ENCODE measurements around the gene TNFRSF1B. TPM values are rescaled to one million over a fixed set of nuclear protein-coding genes. Genes with fewer than 3 reads are reported as not detected.

The TNFRSF1B gene
- total RNA-seq, 4 donors from 2014 or later = 8.8 to 53.4 (median 24.2) TPM

GRCh38 chr1:12232221-12232620 is 65.4 kb downstream of the TNFRSF1B start:
- Histone ChIP-seq H3K27ac (no peak overlapping the region), H3K9me3 (no peaks in the 10 kb centered on the region), H3K4me3 (no peak overlapping the region), H3K36me3 (no peaks in the 10 kb centered on the region), H3K4me1 (no peaks in the 10 kb centered on the region), H3K27me3 (no peaks in the 10 kb centered on the region)
- TF ChIP-seq POLR2A (IDR thresholded peaks at IDR 0.05) (no peak), CTCF (IDR thresholded peaks at IDR 0.05) (no peak)
- DNase-seq = no peak
- intact Hi-C loops (cut with DNase I; ENCODE audit: low total_unique reads) = no loop called here

DNA sequence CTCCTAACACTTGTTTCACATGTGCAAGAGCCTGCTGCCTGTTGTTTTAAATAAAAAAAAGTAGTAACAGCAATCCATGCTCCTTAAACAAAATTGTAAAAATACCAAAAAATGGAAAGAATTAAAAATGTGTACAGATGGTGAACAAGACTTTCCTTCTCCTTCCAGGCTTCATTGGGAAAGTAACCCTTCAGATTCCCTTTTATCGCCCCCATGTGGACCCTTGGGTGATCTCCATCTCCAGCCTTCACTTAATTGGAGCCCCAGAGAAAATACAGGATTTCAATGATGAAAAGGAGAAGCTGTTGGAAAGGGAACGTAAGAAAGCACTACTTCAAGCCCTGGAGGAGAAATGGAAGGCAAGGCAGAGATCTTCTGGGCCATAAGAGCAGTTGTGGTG is 77.3 kb downstream of the TNFRSF1B start:
- no peaks in the 10 kb centered on the region for H3K27me3 ChIP-seq
- no peak overlapping the region for H3K4me3 ChIP-seq
- no peaks in the 10 kb centered on the region for H3K36me3 ChIP-seq
- H3K4me1 ChIP-seq = no peaks in the 10 kb centered on the region
- TF ChIP-seq CTCF (IDR thresholded peaks at IDR 0.05) = peak in 1 of 4 experiments; percentile 7
- no peak for TF ChIP-seq POLR2A (IDR thresholded peaks at IDR 0.05)
- H3K9me3 ChIP-seq = no peaks in the 10 kb centered on the region
- no peak for DNase-seq
- intact Hi-C loops (cut with DNase I; ENCODE audit: low total_unique reads) = no loop called here
- no peak overlapping the region for H3K27ac ChIP-seq

GRCh38 chr1:12244585-12244984 is 77.8 kb downstream of the TNFRSF1B start:
- Histone ChIP-seq H3K36me3 (no peaks in the 10 kb centered on the region), H3K9me3 (no peaks in the 10 kb centered on the region), H3K27ac (no peak overlapping the region), H3K4me3 (no peak overlapping the region), H3K27me3 (no peaks in the 10 kb centered on the region), H3K4me1 (no peaks in the 10 kb centered on the region)
- TF ChIP-seq CTCF (IDR thresholded peaks at IDR 0.05) = no peak
- TF ChIP-seq POLR2A (IDR thresholded peaks at IDR 0.05) = no peak
- intact Hi-C loops (cut with DNase I; ENCODE audit: low total_unique reads) = no loop called here
- DNase-seq = no peak

GRCh38 chr1:12245116-12245515 is 78.3 kb downstream of the TNFRSF1B start:
- H3K36me3 ChIP-seq = no peaks in the 10 kb centered on the region
- no peak for DNase-seq
- H3K27ac ChIP-seq = no peak overlapping the region
- no peaks in the 10 kb centered on the region for H3K27me3 ChIP-seq
- intact Hi-C loops (cut with DNase I; ENCODE audit: low total_unique reads) = no loop called here
- no peak for TF ChIP-seq CTCF (IDR thresholded peaks at IDR 0.05)
- TF ChIP-seq POLR2A (IDR thresholded peaks at IDR 0.05) = no peak
- H3K9me3 ChIP-seq = no peaks in the 10 kb centered on the region
- no peak overlapping the region for H3K4me3 ChIP-seq
- no peaks in the 10 kb centered on the region for H3K4me1 ChIP-seq

DNA sequence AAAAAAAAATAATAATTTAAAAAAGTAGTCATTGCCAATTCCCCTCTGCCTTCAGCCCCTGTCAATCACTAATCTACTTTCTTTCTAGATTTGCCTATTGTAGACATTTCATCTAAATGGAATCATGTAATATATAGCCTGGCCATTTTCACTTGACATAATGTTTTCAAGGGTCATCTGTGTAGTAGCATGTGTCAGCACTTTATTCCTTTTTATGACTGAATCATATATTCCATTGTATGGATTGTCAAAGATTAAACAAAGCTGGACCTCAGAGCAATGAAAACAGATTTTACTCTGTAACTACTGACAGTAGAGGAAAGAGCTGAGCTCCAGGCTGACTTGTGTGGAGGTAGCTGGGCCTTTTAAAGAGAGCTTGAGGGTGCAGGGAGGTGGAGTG is 78.9 kb downstream of the TNFRSF1B start:
- TF ChIP-seq CTCF (IDR thresholded peaks at IDR 0.05) (no peak), POLR2A (IDR thresholded peaks at IDR 0.05) (no peak)
- no peak overlapping the region for H3K27ac ChIP-seq
- intact Hi-C loops (cut with DNase I; ENCODE audit: low total_unique reads) = no loop called here
- DNase-seq = no peak
- H3K4me1 ChIP-seq = no peaks in the 10 kb centered on the region
- H3K4me3 ChIP-seq = no peak overlapping the region
- H3K36me3 ChIP-seq = no peaks in the 10 kb centered on the region
- H3K27me3 ChIP-seq = no peaks in the 10 kb centered on the region
- no peaks in the 10 kb centered on the region for H3K9me3 ChIP-seq

Measured in uterus (tissue), 4 donors.